DOHH2 (cell line): Measurements from ENCODE around the gene OPTC.

Source experiments
- H3F3A ChIP-seq: fragments of 200-600 bp; sonication (generic), shearing (Covaris generic); 2 replicates; pipeline ENCODE4 v1.6.0; 2016; ENCODE audit warnings: antibody characterized with exemption, mild to moderate bottlenecking; ENCODE audit not compliant: control insufficient read depth, insufficient read depth
- H3K27ac ChIP-seq: fragments of 200-600 bp; sonication (generic); 2 replicates; pipeline ENCODE4 v1.5.1; 2014; ENCODE audit warnings: low read depth, mild to moderate bottlenecking, low read length, moderate library complexity
- H3K27me3 ChIP-seq: fragments of 200-600 bp; sonication (generic); 2 replicates; pipeline ENCODE4 v1.6.1; 2014; ENCODE audit warnings: mild to moderate bottlenecking, low read length, mixed read lengths; ENCODE audit not compliant: control insufficient read depth
- H3K36me3 ChIP-seq: fragments of 200-600 bp; sonication (generic); 2 replicates; pipeline ENCODE4 v1.6.1; 2014; ENCODE audit warnings: mild to moderate bottlenecking, low read length, moderate library complexity, mixed read lengths; ENCODE audit not compliant: control insufficient read depth
- H3K4me1 ChIP-seq: fragments of 200-600 bp; sonication (generic); 2 replicates; pipeline ENCODE4 v1.6.1; 2014; ENCODE audit warnings: mild to moderate bottlenecking, low read length, mixed read lengths; ENCODE audit not compliant: control insufficient read depth
- H3K4me2 ChIP-seq: fragments of 200-600 bp; sonication (generic); 2 replicates; pipeline ENCODE4 v1.6.0; 2014; ENCODE audit warnings: mild to moderate bottlenecking, low read length, moderate library complexity
- H3K4me3 ChIP-seq: fragments of 200-600 bp; sonication (generic); 2 replicates; pipeline ENCODE4 v1.5.1; 2014; ENCODE audit warnings: mild to moderate bottlenecking, low read length, mixed read lengths
- H3K79me2 ChIP-seq: fragments of 200-600 bp; sonication (generic); 2 replicates; pipeline ENCODE4 v1.6.1; 2014; ENCODE audit warnings: mild to moderate bottlenecking, low read length, mixed read lengths; ENCODE audit not compliant: control insufficient read depth
- H3K9me2 ChIP-seq: fragments of 200-600 bp; sonication (generic); replicated peaks from 2 replicates; pipeline ENCODE4 v1.6.1; 2014; ENCODE audit warnings: mild to moderate bottlenecking, low read length, mixed read lengths; ENCODE audit not compliant: control insufficient read depth
- H3K9me3 ChIP-seq: fragments of 200-600 bp; sonication (generic); 2 replicates; pipeline ENCODE4 v1.6.1; 2014; ENCODE audit warnings: antibody characterized with exemption, low read length, mixed read lengths; ENCODE audit not compliant: control insufficient read depth, insufficient read depth
- H4K20me1 ChIP-seq: fragments of 200-600 bp; sonication (generic); 2 replicates; pipeline ENCODE4 v1.6.0; 2014; ENCODE audit warnings: low read depth, mild to moderate bottlenecking, antibody characterized with exemption, low read length, moderate library complexity; ENCODE audit not compliant: control insufficient read depth, insufficient read depth
- EZH2phosphoT487 ChIP-seq: fragments of 200-600 bp; sonication (generic); IDR thresholded peaks from 2 replicates; pipeline ENCODE4 v1.6.1; 2017; ENCODE audit warnings: borderline replicate concordance, mild to moderate bottlenecking, antibody characterized with exemption, low read length, moderate library complexity, mixed read lengths
- TF ChIP-seq, protein P1 (sequence below): fragments of 200-600 bp; sonication (generic); IDR thresholded peaks from one replicate; pipeline ENCODE4 v1.5.1; 2014; ENCODE audit warnings: antibody characterized with exemption, mild to moderate bottlenecking, low read depth, low read length; ENCODE audit not compliant: poor library complexity, severe bottlenecking

Gene OPTC

DNA sequence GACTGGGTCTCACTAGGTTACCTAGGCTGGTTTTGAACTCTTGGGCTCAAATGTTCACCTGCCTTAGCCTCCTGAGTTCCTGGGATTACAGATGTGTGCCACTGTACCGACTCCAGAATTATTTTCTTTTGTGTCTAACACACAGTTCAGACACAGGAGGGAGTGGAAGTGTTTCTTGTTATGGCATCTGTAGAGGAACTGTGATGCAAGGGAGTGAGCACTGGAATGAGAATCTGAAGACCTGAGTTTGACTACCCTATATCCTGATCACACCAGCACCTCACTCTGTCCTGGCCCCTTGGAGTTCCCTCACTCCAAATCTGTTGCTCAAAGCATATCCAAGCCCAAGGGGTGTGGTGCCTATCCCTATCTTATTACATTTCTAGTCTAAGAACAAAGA is 15.2 kb downstream of the OPTC start:
- no peak overlapping the region for H3K27ac ChIP-seq
- H3K9me2 ChIP-seq: no peaks in the 10 kb centered on the region
- H3K27me3 ChIP-seq: no peaks in the 10 kb centered on the region
- no peak overlapping the region for H3K4me3 ChIP-seq
- H3K79me2 ChIP-seq: no peaks in the 10 kb centered on the region
- H3F3A ChIP-seq: no peaks in the 10 kb centered on the region
- H4K20me1 ChIP-seq: no peaks in the 10 kb centered on the region
- no peaks in the 10 kb centered on the region for H3K4me1 ChIP-seq
- H3K4me2 ChIP-seq: no peak overlapping the region
- H3K36me3 ChIP-seq: no peaks in the 10 kb centered on the region
- no peak for TF ChIP-seq EZH2phosphoT487
- TF ChIP-seq, protein P1, sequence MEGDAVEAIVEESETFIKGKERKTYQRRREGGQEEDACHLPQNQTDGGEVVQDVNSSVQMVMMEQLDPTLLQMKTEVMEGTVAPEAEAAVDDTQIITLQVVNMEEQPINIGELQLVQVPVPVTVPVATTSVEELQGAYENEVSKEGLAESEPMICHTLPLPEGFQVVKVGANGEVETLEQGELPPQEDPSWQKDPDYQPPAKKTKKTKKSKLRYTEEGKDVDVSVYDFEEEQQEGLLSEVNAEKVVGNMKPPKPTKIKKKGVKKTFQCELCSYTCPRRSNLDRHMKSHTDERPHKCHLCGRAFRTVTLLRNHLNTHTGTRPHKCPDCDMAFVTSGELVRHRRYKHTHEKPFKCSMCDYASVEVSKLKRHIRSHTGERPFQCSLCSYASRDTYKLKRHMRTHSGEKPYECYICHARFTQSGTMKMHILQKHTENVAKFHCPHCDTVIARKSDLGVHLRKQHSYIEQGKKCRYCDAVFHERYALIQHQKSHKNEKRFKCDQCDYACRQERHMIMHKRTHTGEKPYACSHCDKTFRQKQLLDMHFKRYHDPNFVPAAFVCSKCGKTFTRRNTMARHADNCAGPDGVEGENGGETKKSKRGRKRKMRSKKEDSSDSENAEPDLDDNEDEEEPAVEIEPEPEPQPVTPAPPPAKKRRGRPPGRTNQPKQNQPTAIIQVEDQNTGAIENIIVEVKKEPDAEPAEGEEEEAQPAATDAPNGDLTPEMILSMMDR: no peak
- H3K9me3 ChIP-seq: no peaks in the 10 kb centered on the region

DNA sequence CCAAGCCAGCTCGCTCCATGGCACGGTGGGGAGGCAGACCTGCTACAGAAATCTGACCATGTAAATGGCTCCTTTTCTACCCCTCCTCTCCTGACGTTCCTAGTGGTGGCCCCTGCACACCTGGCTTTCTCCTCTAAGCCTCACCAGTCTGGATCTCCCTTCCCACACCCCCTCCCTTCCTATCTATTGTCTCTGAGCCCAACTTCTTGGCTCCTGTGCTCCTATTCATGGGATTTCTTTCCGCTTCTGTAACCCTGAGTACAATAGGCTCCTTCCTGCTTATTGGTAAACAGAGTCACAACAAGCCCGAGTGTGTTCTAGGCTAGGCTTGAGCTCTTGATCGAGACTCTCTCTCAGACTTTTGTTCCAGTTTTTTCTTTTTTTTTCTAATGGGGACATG is 17.6 kb downstream of the OPTC start:
- Histone ChIP-seq H3K4me2 (no peak overlapping the region), H3K27me3 (0 out of 2 replicates have a peak, but pooled peaks cover 2% of the 10 kb centered on the region), H3K4me1 (no peaks in the 10 kb centered on the region), H3K27ac (no peak overlapping the region), H3K79me2 (no peaks in the 10 kb centered on the region), H3K9me2 (no peaks in the 10 kb centered on the region), H3K36me3 (no peaks in the 10 kb centered on the region), H3K4me3 (no peak overlapping the region), H4K20me1 (no peaks in the 10 kb centered on the region), H3F3A (no peaks in the 10 kb centered on the region), H3K9me3 (no peaks in the 10 kb centered on the region)
- no peak for TF ChIP-seq EZH2phosphoT487
- TF ChIP-seq, protein P1: no peak

DNA sequence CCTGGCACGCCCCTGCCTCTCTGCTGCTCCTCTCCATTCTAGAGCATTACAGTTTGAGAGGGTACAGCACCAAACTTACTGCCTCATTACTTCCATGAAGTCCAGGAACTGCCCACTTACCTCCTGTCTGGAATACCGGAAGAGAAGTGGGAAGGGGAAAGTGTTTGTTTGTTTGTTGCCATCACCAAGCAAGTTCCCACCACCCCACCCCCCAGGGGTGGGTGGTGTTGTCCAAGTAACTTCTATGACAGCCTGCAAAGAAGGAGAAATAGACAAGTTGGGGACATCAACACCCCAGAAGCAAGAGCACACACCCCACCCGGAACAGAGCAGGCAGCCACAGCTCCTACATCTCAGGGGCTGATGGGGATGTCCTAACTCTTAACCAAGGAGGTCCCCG is 18.0 kb downstream of the OPTC start:
- no peaks in the 10 kb centered on the region for H3K4me1 ChIP-seq
- no peak overlapping the region for H3K4me3 ChIP-seq
- TF ChIP-seq, protein P1: no peak
- no peak for TF ChIP-seq EZH2phosphoT487
- no peaks in the 10 kb centered on the region for H3K9me3 ChIP-seq
- no peaks in the 10 kb centered on the region for H3K36me3 ChIP-seq
- no peak overlapping the region for H3K4me2 ChIP-seq
- no peaks in the 10 kb centered on the region for H3K9me2 ChIP-seq
- no peaks in the 10 kb centered on the region for H3K79me2 ChIP-seq
- no peak overlapping the region for H3K27ac ChIP-seq
- 0 out of 2 replicates have a peak, but pooled peaks cover 2% of the 10 kb centered on the region for H3K27me3 ChIP-seq
- H4K20me1 ChIP-seq: no peaks in the 10 kb centered on the region
- no peaks in the 10 kb centered on the region for H3F3A ChIP-seq

DNA sequence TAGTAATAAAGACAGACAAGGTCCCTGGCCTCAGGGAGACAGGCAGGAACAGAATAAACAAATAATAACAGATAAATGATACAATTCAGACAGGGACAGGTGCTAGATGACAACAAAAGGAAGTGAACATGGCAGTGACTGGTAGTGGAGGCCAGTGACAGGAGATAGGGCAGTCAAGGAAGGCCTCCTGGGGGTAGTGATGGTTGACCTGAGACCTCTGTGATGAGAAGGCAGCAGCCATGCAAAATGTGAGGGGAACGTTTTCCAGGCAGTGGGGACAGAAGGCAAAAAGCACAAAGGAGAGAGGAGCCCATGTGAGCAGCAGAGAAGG is 18.5 kb downstream of the OPTC start:
- H3F3A ChIP-seq: no peaks in the 10 kb centered on the region
- TF ChIP-seq EZH2phosphoT487: no peak
- TF ChIP-seq, protein P1: no peak
- no peak overlapping the region for H3K27ac ChIP-seq
- H3K4me2 ChIP-seq: no peak overlapping the region
- no peaks in the 10 kb centered on the region for H3K36me3 ChIP-seq
- no peaks in the 10 kb centered on the region for H3K79me2 ChIP-seq
- H3K9me3 ChIP-seq: no peaks in the 10 kb centered on the region
- no peaks in the 10 kb centered on the region for H4K20me1 ChIP-seq
- H3K4me3 ChIP-seq: no peak overlapping the region
- H3K9me2 ChIP-seq: no peaks in the 10 kb centered on the region
- 0 out of 2 replicates have a peak, but pooled peaks cover 2% of the 10 kb centered on the region for H3K27me3 ChIP-seq
- no peaks in the 10 kb centered on the region for H3K4me1 ChIP-seq
